NCI-H524 (cell line): Measurements from ENCODE around the gene DES.
A peak's percentile ranks its signal among the peaks of the same experiment; 100 is the strongest.

Experiments used
- DNase-seq, 2 experiments: peaks; one replicate each; lab custom pipeline; 2025; lab: John Stamatoyannopoulos, UW

Gene DES

GRCh38 chr2:219438453-219438852 is 20.3 kb downstream of the DES start:
- no peak for DNase-seq

- DNase-seq: no peak
Observed at GRCh38 chr2:219439506-219439905, 21.3 kb downstream of the DES start.

GRCh38 chr2:219440388-219441256 is 22.4 kb downstream of the DES start:
- no peak for DNase-seq

- peak; percentile 16 to 20 for DNase-seq
Observed at GRCh38 chr2:219441451-219442255, 23.5 kb downstream of the DES start.

- DNase-seq: no peak
Observed at GRCh38 chr2:219442256-219443015, 24.3 kb downstream of the DES start.

- DNase-seq: no peak
Observed at GRCh38 chr2:219443016-219443696, 25.0 kb downstream of the DES start.

GRCh38 chr2:219443697-219444023 is 25.5 kb downstream of the DES start:
- DNase-seq: no peak

- DNase-seq: no peak
Observed at GRCh38 chr2:219444566-219445091, 26.5 kb downstream of the DES start.

- DNase-seq: peak in 1 of 2 experiments; percentile 35
Observed at GRCh38 chr2:219445220-219445640, 27.1 kb downstream of the DES start.

GRCh38 chr2:219446101-219446504 is 27.9 kb downstream of the DES start:
- DNase-seq: peak; percentile 24 to 70

- no peak for DNase-seq
Observed at GRCh38 chr2:219446689-219447088, 28.5 kb downstream of the DES start.

GRCh38 chr2:219447242-219448098 is 29.3 kb downstream of the DES start:
- no peak for DNase-seq

- DNase-seq: no peak
Observed at GRCh38 chr2:219448099-219448775, 30.1 kb downstream of the DES start.

- DNase-seq: no peak
Observed at GRCh38 chr2:219448776-219449341, 30.7 kb downstream of the DES start.

GRCh38 chr2:219449609-219450008 is 31.4 kb downstream of the DES start:
- no peak for DNase-seq

GRCh38 chr2:219451661-219452360 is 33.6 kb downstream of the DES start:
- no peak for DNase-seq

- no peak for DNase-seq
Observed at GRCh38 chr2:219452361-219453317, 34.5 kb downstream of the DES start.
